K562 (cell line): ENCODE measurements around the gene PAFAH1B2.

Experiments used
- JUN ChIP-seq, 2 experiments: sonication (generic) in 1 of 2; formaldehyde crosslinking in 1 of 2; IDR thresholded peaks; 2 replicates each; pipeline versions ENCODE4 v1.6.1 to v1.8.0; 2012 to 2022; ENCODE audit warnings: borderline replicate concordance in 2 of 2, mild to moderate bottlenecking in 2 of 2, improper control_type of control experiment in 1 of 2, low read depth in 1 of 2, low read length in 1 of 2, missing genetic modification reagents in 1 of 2
- RBBP5 ChIP-seq: fragments of 200-600 bp; sonication (generic); IDR thresholded peaks from 2 replicates; pipeline ENCODE4 v1.6.1; 2012; ENCODE audit warnings: borderline replicate concordance, mild to moderate bottlenecking, low read length, control low read depth, inconsistent platforms; ENCODE audit not compliant: insufficient read depth, poor library complexity, severe bottlenecking
- SRF ChIP-seq, 2 experiments: fragments of 250-450, 450-650 bp in 1 of 2; sonication (Bioruptor Pico) in 1 of 2; sonication (generic) in 1 of 2; formaldehyde crosslinking; IDR thresholded peaks; 2 replicates each; pipeline versions ENCODE4 v1.5.0 to v1.5.1; 2020 to 2022; ENCODE audit warnings: mild to moderate bottlenecking in 1 of 2, missing genetic modification reagents in 1 of 2
- ZNF561 ChIP-seq: fragments of 450-650 bp; formaldehyde crosslinking; conservative IDR thresholded peaks from 2 replicates; pipeline ENCODE4 v1.4.0; 2020; ENCODE audit warnings: mild to moderate bottlenecking, moderate library complexity
- TF ChIP-seq, protein P1 (sequence below), 3 experiments: IDR thresholded peaks in 2 of 3; conservative IDR thresholded peaks in 1 of 3; 2 replicates each; pipeline ENCODE4 v1.5.1; 2011 to 2012; ENCODE audit warnings: low read length in 3 of 3, mild to moderate bottlenecking in 3 of 3, control low read depth in 2 of 3, improper control_type of control experiment in 1 of 3, inconsistent platforms in 1 of 3, low read depth in 1 of 3, mixed read lengths in 1 of 3, moderate library complexity in 1 of 3; ENCODE audit not compliant: insufficient read depth in 2 of 3

DNA sequence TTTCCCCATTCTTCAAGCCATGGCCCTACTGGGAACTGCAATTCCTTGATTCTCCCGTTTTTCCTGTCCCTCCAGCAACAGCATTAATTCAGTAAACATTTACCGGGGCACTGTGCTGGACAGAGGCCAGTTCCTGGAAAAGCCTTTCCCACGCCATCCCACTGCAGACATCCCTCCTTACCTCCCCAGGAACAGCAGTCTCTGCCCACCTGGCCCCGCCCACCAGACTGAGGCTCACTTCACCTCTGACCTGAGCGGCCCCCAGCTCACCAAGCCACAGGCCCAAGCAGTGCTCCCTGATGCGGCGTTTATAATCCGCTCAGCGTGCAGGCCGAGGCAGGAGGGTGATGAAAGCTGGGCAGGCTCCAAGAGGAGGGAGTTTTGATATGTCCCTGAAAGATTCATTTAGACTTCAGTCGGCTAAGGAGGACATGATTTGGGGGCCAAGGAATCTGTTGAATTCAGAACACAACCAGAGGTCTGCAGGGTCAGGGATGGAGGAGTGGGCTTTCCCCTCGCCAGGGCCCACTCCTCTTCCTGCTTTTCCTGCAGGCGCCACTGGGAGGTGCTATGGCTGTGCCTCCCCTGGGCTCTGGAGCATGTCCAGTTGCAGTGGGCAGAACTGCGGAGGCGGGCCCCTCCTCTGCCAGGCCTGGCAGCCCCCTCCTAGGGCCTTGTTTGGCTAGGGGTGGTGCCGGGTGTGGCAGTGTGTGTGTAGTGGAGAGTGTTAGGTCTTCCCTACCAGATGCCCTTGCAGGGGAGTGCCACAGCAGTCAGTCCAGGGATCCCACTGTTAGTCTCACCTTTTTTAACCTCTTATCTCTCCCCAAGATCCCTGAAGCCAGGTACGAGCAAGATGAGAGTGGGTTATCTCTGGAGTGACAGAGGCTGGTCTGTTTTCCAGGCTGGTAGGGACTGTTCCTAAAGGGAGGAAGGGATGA is 53.7 kb downstream of the PAFAH1B2 start:
- TF ChIP-seq SRF (CRISPR knock-in tag; IDR thresholded peaks at IDR 0.05), result no peak
- no peak for TF ChIP-seq ZNF561
- TF ChIP-seq JUN (IDR thresholded peaks at IDR 0.05; ENCODE audit: borderline replicate concordance, low read depth, low read length), result no peak
- no peak for TF ChIP-seq JUN (CRISPR knock-in tag; IDR thresholded peaks at IDR 0.05; ENCODE audit: borderline replicate concordance)
- TF ChIP-seq, protein P1, sequence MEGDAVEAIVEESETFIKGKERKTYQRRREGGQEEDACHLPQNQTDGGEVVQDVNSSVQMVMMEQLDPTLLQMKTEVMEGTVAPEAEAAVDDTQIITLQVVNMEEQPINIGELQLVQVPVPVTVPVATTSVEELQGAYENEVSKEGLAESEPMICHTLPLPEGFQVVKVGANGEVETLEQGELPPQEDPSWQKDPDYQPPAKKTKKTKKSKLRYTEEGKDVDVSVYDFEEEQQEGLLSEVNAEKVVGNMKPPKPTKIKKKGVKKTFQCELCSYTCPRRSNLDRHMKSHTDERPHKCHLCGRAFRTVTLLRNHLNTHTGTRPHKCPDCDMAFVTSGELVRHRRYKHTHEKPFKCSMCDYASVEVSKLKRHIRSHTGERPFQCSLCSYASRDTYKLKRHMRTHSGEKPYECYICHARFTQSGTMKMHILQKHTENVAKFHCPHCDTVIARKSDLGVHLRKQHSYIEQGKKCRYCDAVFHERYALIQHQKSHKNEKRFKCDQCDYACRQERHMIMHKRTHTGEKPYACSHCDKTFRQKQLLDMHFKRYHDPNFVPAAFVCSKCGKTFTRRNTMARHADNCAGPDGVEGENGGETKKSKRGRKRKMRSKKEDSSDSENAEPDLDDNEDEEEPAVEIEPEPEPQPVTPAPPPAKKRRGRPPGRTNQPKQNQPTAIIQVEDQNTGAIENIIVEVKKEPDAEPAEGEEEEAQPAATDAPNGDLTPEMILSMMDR (IDR thresholded peaks at IDR 0.05 in 2 of 3, conservative IDR thresholded peaks at IDR 0.05 in 1 of 3; ENCODE audit: insufficient read depth in 2 of 3, low read depth in 1 of 3, low read length in 3 of 3), result peak; percentile 62 to 79 (median 66)
- TF ChIP-seq RBBP5, result no peak
